Activated T-cell treated with anti-CD3 and anti-CD28 coated beads for 48 hours (primary cell): Measurements from ENCODE around the gene ACO2.
"Not testable (repeated sequence)": the region's sequence is repeated elsewhere in the genome, so short reads cannot be mapped to it uniquely, and the experiment has no call there.

Source experiments
- DNase-seq: peaks from one replicate; pipeline ENCODE4 v3.0.0-alpha.2; 2020; ENCODE audit warnings: low read depth

ACO2 gene

DNA sequence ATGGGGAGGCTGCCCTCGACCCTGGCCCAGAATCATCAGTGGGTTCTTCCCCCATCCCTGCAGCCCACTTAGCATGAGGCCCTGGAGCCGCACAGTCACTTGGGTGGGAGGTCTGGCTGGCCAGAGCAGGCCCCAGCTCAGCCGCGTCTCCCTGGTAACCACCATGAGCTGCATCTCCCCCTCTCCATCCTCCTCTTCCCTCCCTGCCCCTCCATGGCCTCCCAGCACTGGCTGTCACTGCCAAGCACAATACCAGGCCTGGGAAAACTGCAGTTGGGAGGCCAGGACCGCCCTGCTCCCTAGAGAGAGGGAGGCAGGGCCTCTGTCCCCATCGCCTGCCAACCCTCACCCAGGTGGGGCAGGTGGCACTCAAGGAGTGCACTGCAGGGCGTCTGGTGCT, 99.9 kb downstream of the ACO2 start:
- DNase-seq: no peak

DNA sequence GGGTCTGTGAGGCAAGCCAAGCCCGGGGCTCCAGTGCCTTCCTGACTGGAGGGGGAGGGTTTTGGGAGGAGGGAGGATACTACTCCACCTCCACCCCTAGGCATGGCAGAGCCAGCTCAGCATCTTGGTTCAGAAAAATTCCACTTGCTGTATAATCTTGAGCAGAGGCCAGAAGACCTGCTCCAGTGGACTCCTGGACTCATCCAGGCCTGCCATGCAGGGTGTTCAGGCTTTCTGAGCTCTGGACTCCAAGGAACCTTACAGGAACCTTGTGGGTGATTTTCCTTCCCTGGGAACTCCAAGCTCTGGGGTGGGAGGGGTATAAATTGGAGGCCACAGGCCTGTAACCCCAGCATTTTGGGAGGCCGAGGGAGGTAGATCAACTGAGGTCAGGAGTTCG, 101.3 kb downstream of the ACO2 start:
- DNase-seq: no peak

DNA sequence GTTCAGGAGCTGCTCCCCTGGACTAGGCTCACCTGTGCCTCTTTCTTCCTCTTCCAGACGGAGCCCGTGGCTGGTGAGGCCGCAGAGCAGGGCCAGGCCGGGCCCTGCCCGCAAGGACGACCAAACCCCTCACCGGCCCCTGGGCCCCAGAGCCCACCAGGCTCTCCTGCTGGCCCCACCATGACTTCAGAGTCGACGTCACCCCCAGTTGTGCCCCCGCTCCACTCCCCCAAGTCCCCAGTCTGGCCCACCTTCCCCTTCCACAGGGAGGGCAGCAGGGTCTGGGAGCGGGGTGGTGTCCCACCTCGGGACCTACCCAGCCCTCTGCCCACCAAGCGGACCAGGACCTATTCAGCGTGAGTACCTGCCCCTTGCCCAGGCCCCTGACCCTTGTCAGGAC, 102.9 kb downstream of the ACO2 start:
- DNase-seq: no peak

DNA sequence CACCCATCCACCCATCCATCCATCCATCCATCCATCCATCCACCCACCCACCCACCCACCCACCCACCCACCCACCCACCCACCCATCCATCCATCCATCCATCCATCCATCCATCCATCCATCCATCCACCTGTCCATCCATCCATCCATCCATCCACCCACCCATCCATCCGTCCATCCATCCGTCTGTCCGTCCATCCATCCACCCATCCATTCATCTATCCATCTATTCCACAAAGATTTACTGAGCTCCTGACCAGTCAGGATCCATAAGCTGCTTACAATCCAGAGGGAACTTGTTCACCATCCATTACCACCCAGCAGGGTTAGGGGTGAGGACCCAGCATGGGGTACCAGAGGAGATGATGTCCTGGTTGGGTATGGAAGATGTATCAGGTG, 103.4 kb downstream of the ACO2 start:
- DNase-seq: not testable (repeated sequence)

DNA sequence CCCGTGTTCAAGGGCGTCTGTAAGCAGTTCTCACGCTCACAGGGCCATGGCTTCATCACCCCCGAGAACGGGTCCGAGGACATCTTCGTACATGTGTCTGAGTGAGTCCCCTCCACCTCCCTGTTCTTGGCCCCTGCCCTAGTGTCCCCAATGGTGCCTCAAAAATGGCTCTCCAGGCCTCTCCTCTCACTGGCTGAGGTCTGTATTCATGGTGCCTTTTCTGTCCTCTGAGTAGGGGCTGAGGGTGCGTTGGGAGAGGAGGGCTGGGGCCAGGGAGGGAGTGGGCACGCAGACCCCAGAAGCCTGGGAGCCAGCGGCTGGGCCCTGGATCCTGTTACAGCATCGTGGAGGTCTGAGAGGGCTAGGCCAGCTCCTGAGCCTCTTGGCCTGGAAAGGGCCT, 104.8 kb downstream of the ACO2 start:
- no peak for DNase-seq

DNA sequence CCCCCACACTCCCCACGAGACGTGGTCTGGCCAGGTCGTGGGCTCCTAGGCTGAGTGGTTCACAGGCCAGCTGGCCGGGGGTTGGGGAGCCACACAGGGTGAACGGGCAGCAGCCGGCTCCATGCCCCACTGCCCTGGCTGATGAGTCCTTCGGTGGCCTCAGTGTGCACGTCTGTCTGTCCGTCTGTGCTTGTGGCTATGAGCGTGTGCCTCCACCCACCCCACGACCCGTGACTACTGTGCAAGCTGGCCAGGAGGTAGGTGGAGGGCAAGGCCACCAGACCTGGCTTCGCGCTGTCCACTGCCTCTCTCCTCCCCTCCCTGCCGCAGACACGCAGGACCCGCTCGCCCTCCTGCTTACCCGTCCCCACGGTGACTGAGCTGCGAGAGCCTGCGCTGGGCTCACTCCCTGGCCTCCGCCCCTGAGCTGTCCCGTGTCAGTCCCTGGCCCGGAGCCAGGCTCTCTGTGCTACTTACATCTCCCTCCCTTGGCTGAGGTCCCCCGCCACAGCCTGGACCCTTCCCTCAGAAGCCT, 106.0 kb downstream of the ACO2 start:
- no peak for DNase-seq

DNA sequence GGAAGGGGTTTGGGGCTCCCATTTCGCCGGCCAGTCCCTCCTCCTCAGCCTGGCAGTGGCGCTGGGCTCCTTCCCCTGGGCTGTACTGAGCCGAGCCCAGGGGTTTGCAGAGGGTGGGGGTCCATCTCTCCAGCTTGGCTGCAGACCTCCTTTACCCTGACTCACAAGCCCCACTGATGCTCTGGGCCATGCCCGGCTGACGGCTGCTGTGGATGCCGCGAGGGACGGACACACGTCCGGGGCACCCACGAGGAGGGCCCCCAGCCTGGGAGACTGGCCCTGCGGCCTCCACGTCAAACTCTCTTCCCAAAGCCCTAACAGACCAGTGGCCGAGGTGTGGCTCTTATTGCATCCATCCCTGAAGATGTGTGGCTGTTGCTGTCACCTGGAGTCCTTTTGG, 106.6 kb downstream of the ACO2 start:
- DNase-seq: no peak

DNA sequence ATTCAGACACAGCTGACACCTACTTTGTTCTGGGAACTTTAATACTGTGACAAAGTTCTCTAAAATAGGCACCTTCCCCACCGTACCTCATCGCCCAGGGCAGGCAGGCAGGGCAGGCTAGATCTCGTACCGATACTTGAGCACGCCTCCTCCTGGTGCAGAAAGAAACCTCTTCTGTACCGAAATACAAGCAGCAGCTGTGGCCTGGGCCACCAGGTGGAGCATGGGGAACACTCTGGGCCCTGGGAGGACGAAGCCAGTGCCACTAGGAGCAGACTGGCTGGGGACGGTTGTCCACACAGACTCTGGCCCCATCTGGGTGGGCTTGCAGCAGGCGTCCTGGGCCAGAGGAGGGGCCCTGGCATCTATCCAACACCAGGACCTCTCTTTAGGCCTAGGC, 108.0 kb downstream of the ACO2 start:
- peak; percentile 24 for DNase-seq

DNA sequence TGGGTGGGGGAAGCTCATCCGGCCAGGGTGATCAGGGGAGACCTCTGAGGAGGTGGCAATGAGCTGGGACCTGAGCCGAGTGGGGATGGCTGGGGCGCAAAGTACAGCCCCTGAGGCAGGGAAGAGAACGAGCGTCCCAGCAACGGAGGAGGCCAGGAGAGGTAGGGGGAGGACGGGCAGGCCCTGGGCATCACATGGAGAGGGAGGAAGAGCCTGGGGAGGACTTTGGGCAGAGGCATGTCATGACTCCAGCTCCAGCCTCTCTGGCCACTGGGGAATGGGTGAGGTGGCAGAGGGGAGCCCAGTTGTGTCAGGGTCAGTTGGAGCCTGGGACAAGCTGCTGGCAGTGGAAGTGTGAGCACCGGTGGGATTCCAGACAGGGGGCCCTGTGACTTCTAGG, 109.2 kb downstream of the ACO2 start:
- no peak for DNase-seq
